Endothelial cell of umbilical vein (primary cell): ENCODE data around the gene ZDHHC14. TPM values are rescaled to one million over a fixed set of nuclear protein-coding genes. Genes with fewer than 3 reads are reported as not detected.

Source experiments
- BruUV-seq: library from RNA; stranded (reverse); fragments of 400-500 nt; replicated peaks from 2 replicates; lab custom pipeline; 2021; lab: Mats Ljungman, UMichigan
- CTCF ChIA-PET: fragments of 300-600, 350-600 bp; sonication (Branson Sonifier 250); formaldehyde crosslinking; loops from one replicate; lab custom pipeline; 2021; ENCODE audit warnings: antibody characterized with exemption, inconsistent platforms; lab: Charles Lee
- POLR2A ChIA-PET: fragments of 300-600, 350-600 bp; sonication (Branson Sonifier 250); formaldehyde crosslinking; loops from one replicate; lab custom pipeline; 2021; ENCODE audit warnings: antibody characterized with exemption, inconsistent platforms; lab: Charles Lee
- DNase-seq: peaks from one replicate; pipeline ENCODE4 v3.0.0-alpha.2; 2011; ENCODE audit warnings: low read depth, low spot score
- FAIRE-seq: peaks from 2 replicates; lab custom pipeline; 2011; peaks lifted over from hg19 to GRCh38; lab: Jason Lieb, UNC
- H2AFZ ChIP-seq: 2 replicates; pipeline ENCODE4 v1.6.0; 2012; ENCODE audit warnings: low read depth, low read length, control low read depth, inconsistent platforms
- H3K27ac ChIP-seq: 2 replicates; pipeline ENCODE4 v1.5.1; 2011; ENCODE audit warnings: low read depth, mild to moderate bottlenecking, control low read depth, low read length, moderate library complexity; ENCODE audit not compliant: insufficient read depth
- H3K27me3 ChIP-seq, 2 experiments: 2 replicates each; pipeline versions ENCODE4 v1.6.0 to v1.6.1; 2011; ENCODE audit warnings: low read length in 2 of 2, mixed read lengths in 1 of 2; ENCODE audit not compliant: control insufficient read depth in 2 of 2, insufficient read depth in 2 of 2
- H3K36me3 ChIP-seq, 2 experiments: 2 replicates in 1 of 2; 3 replicates in 1 of 2; pipeline ENCODE4 v1.5.1; 2011; ENCODE audit warnings: low read length in 2 of 2, mild to moderate bottlenecking in 1 of 2, moderate library complexity in 1 of 2; ENCODE audit not compliant: control insufficient read depth in 2 of 2, insufficient read depth in 2 of 2; ENCODE audit errors: extremely low read depth in 1 of 2
- H3K4me1 ChIP-seq: 3 replicates; pipeline ENCODE4 v1.5.1; 2011; ENCODE audit warnings: mild to moderate bottlenecking, low read length; ENCODE audit not compliant: control insufficient read depth, insufficient read depth; ENCODE audit errors: extremely low read depth
- H3K4me2 ChIP-seq: 2 replicates; pipeline ENCODE4 v1.6.1; 2011; ENCODE audit warnings: low read length, control low read depth, mixed read lengths; ENCODE audit not compliant: insufficient read depth
- H3K4me3 ChIP-seq, 3 experiments: fragments of 200-600 bp in 1 of 3; sonication (generic), shearing (Covaris generic) in 1 of 3; replicated peaks in 1 of 3; 2 replicates each; pipeline ENCODE4 v1.5.1; 2011 to 2016; ENCODE audit warnings: control low read depth in 3 of 3, low read length in 3 of 3, mild to moderate bottlenecking in 2 of 3, inconsistent platforms in 1 of 3, low read depth in 1 of 3, moderate library complexity in 1 of 3; ENCODE audit not compliant: insufficient read depth in 1 of 3
- H3K79me2 ChIP-seq: 2 replicates; pipeline ENCODE4 v1.6.0; 2012; ENCODE audit warnings: low read length, inconsistent platforms; ENCODE audit not compliant: control insufficient read depth, insufficient read depth
- H3K9ac ChIP-seq: replicated peaks from 2 replicates; pipeline ENCODE3; 2011; ENCODE audit warnings: low read length, control low read depth; ENCODE audit not compliant: insufficient read depth; ENCODE audit errors: extremely low read depth
- H3K9me1 ChIP-seq: replicated peaks from 3 replicates; pipeline ENCODE4 v1.6.0; 2011; ENCODE audit warnings: mild to moderate bottlenecking, low read length; ENCODE audit not compliant: control insufficient read depth, insufficient read depth; ENCODE audit errors: extremely low read depth
- H3K9me3 ChIP-seq: replicated peaks from 2 replicates; pipeline ENCODE4 v1.5.1; 2012; ENCODE audit warnings: low read length, inconsistent platforms; ENCODE audit not compliant: control insufficient read depth, insufficient read depth
- H4K20me1 ChIP-seq: replicated peaks from 2 replicates; pipeline ENCODE3; 2011; ENCODE audit warnings: mild to moderate bottlenecking, low read length; ENCODE audit not compliant: control insufficient read depth, insufficient read depth; ENCODE audit errors: extremely low read depth
- CTCF ChIP-seq, 2 donors: IDR thresholded peaks; 1 replicate in 1 of 2; 2 replicates in 1 of 2; pipeline ENCODE4 v1.5.1; 2011; ENCODE audit warnings: low read length in 2 of 2, mild to moderate bottlenecking in 2 of 2, moderate library complexity in 2 of 2, control low read depth in 1 of 2, inconsistent platforms in 1 of 2, low read depth in 1 of 2; ENCODE audit not compliant: insufficient read depth in 1 of 2; ENCODE audit errors: extremely low read depth in 1 of 2
- EZH2 ChIP-seq: IDR thresholded peaks from 2 replicates; pipeline ENCODE4 v1.6.1; 2012; ENCODE audit warnings: borderline replicate concordance, low read depth, mild to moderate bottlenecking, moderate library complexity, low read length, inconsistent platforms; ENCODE audit not compliant: severe bottlenecking
- FOS ChIP-seq: IDR thresholded peaks from 2 replicates; pipeline ENCODE4 v1.6.1; 2011; ENCODE audit warnings: mild to moderate bottlenecking, low read length, moderate library complexity, borderline replicate concordance; ENCODE audit not compliant: insufficient read depth
- GATA2 ChIP-seq: IDR thresholded peaks from 2 replicates; pipeline ENCODE4 v1.7.0; 2011; ENCODE audit warnings: low read depth, mild to moderate bottlenecking, moderate library complexity, mixed read lengths, low read length; ENCODE audit not compliant: insufficient read length, insufficient read depth
- JUN ChIP-seq: IDR thresholded peaks from 2 replicates; pipeline ENCODE4 v1.6.1; 2011; ENCODE audit warnings: borderline replicate concordance, low read depth; ENCODE audit not compliant: insufficient read length, insufficient read depth
- MYC ChIP-seq: IDR thresholded peaks from one replicate; pipeline ENCODE4 v1.6.1; 2011; ENCODE audit warnings: mild to moderate bottlenecking, low read depth, low read length
- POLR2A ChIP-seq: IDR thresholded peaks from 2 replicates; pipeline ENCODE4 v1.6.1; 2012; ENCODE audit warnings: low read depth, mild to moderate bottlenecking, control low read depth, low read length
- POLR2AphosphoS5 ChIP-seq: IDR thresholded peaks from 2 replicates; pipeline ENCODE4 v1.6.1; 2012; ENCODE audit warnings: low read depth, mild to moderate bottlenecking, control low read depth, low read length, moderate library complexity; ENCODE audit not compliant: insufficient read depth
- dilution Hi-C: fragments of 300-500 bp; cut with MboI; formaldehyde crosslinking; loops from one replicate; pipeline ENCODE4 v1.15.0; 2019; ENCODE audit warnings: low sequenced_read_pairs; ENCODE audit not compliant: extremely low pct_ligation_motif_present
- intact Hi-C: fragments of 100-400 bp; cut with micrococcal nuclease; formaldehyde crosslinking; loops from one replicate; pipeline ENCODE4 v1.10.0; 2022
- polyA plus RNA-seq, 4 experiments: library from polyadenylated mRNA; depleted of rRNA in 3 of 4; stranded (reverse) in 3 of 4; unstranded in 1 of 4; fragments of >200 nt; gene quantifications; 2 replicates each; pipeline versions ENCODE4 v1.2.1 to v1.2.3, GENCODE V29; 2011 to 2012; ENCODE audit warnings: missing spikeins in 1 of 4
- total RNA-seq: library from RNA; stranded (reverse); gene quantifications from 2 replicates; pipeline ENCODE4 v1.2.3, GENCODE V29; 2021
- TF ChIP-seq, protein P1 (sequence below): IDR thresholded peaks from 2 replicates; pipeline ENCODE4 v1.6.1; 2011; ENCODE audit not compliant: insufficient read depth, insufficient read length

Gene ZDHHC14
- total and polyA plus RNA-seq, 2 donors (not counting 3 experiments of a cell fraction or from before 2014, with no cell fraction given): 23.0 to 25.6 TPM

GRCh38 chr6:157628463-157628862, 247.5 kb downstream of the ZDHHC14 start:
- no peak overlapping the region for H3K27ac ChIP-seq
- no peaks in the 10 kb centered on the region for H3K9me3 ChIP-seq
- POLR2A ChIA-PET: no interaction called here
- no TSS peak for BruUV-seq
- H2AFZ ChIP-seq: no peak overlapping the region
- no peaks in the 10 kb centered on the region for H3K9me1 ChIP-seq
- no peaks in the 10 kb centered on the region for H3K27me3 ChIP-seq
- no peaks in the 10 kb centered on the region for H4K20me1 ChIP-seq
- CTCF ChIA-PET: no interaction called here
- H3K36me3 ChIP-seq: no peaks in the 10 kb centered on the region
- H3K4me2 ChIP-seq: no peak overlapping the region
- FAIRE-seq: no peak
- H3K79me2 ChIP-seq: no peaks in the 10 kb centered on the region
- dilution Hi-C loops (no loop called here), intact Hi-C loops (no loop called here)
- no peak for DNase-seq
- no peak overlapping the region for H3K4me3 ChIP-seq
- no peak overlapping the region for H3K9ac ChIP-seq
- TF ChIP-seq GATA2 (no peak), JUN (no peak), CTCF (IDR thresholded peaks at IDR 0.05; ENCODE audit: extremely low read depth in 1 of 2, insufficient read depth in 1 of 2, low read depth in 1 of 2, low read length in 2 of 2) (no peak), FOS (no peak), EZH2 (no peak), MYC (no peak), POLR2A (no peak), POLR2AphosphoS5 (no peak)
- TF ChIP-seq, protein P1, sequence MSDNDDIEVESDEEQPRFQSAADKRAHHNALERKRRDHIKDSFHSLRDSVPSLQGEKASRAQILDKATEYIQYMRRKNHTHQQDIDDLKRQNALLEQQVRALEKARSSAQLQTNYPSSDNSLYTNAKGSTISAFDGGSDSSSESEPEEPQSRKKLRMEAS: no peak
- no peaks in the 10 kb centered on the region for H3K4me1 ChIP-seq
